IPS DF 19.7 (cell line): Measurements from ENCODE around the gene VPS13D.

Experiments
- DNase-seq: peaks from one replicate; pipeline ENCODE4 v3.0.0-alpha.2; 2013; ENCODE audit warnings: low read depth, low spot score

The VPS13D gene

DNA sequence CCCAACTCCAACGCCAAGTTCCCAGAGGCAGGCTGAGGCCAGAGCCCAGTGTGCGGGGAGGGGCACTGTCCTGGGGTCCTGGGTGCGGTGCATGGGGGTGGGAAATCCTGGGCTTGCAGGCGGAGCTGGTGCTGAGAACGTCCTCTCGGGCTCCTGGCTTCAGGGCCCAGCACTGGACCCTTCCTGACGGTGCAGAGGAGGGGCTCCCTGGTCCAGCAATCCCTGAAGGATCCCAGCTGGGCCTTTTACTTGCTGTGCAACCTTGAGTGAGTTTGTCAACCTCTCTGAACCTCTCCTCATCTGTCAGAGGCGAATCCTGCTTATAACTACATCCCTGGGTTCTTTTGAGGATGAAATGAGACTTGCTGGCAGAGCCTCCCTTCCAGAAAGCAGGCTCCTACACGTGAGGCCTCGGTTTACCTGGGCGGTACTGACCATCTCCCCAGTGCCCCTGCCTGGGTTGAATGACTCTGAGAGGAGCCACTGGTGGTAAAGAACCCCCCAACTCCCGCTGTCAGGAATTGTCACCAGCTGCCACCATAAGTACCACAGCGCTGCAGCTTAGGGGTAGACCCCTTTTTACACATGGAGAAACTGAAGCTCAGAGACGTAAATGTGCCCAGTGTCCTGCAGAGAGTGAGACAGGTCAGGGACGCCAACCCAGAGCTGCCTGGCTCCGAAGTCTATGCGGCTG is 310.9 kb downstream of the VPS13D start:
- no peak for DNase-seq

DNA sequence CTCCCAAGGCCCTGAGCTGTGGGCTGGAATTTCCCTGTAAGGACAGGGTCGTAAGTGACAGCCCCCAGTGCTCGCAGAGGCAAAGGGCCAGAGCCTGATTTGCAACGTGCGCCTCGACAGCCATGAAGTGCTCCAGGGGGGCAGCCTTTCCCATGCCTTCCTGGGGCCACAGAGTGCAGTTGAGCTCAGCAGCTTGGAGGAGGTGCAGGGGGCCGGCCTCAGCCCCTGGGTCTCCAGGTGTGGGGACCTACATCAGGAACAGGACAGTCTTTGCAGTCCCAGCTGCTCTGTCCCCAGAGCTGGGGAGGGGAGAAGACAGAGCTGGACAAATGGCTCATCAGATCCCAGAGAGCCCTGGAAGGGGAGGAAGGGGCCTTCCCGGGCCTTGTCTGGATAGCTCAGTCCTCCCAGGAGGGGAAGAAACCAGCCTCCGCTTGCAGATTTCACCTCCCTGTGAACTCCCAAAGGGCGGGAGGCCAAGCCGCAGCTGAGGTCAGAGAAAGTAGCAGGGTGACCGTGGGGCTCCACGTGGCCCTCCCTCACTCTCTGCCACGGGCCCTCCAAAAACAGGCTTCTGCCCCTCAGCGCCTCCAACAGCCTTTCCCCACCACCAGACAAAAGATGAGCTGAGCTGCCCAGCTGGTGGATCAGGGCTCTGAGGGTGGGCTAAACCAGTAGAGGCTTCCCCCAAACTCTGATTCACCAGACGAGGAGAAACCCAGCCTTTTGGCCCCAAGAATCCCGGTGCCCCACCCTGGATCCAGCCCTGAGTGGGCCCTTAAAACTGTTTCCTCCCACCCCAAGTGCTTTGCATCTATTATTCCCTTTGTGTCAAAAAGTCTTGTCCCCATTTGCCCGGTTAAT is 311.7 kb downstream of the VPS13D start:
- no peak for DNase-seq

- no peak for DNase-seq
These were observed 312.3 kb downstream of the VPS13D start for GRCh38 chr1:12542138-12542465.

DNA sequence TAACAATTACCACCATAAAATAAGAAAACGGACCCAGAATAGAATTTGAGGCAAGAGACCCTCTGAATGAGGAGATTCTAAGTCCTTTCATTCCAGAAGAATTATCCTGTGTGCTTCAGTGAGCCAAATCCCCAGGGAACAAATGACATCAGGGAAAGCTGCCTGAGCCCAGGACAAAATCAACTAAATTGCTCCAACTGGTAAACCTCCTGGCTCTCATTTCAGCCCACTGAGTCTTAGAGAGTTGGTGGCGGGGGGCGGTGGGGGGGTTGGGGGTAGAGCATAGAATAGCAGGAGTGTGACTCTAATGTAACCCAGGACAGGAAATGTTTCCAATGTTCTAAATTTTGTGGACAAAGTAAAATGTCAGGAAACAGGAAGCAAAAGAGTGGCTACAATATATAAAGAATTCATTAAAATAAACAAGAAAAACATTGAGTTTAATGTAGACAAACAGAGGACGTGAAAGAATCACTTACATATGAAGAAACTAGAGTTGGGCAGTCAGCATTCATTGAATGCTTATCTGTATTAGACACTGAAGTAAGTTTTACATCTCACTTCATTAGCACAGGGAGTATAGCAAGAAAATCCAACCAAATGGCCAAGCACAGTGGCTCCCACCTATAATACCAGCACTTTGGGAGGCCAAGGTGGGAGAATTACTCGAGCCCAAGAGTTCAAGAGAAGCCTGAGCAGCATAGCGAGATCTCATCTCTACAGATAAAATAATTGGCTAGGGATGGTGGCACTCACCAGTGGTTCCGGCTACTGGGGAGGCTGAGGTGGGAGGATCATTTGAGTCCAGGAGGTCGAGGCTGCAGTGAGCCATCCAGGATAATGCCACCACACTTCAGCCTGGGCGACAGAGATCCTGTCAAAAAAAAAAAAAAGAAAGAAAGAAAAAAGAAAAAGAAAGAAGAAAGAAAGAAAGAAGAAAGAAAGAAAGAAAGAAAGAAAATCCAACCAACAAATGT is 313.1 kb downstream of the VPS13D start:
- DNase-seq = no peak

GRCh38 chr1:12543740-12544154 is 313.9 kb downstream of the VPS13D start:
- no peak for DNase-seq

- no peak for DNase-seq
These were observed 314.5 kb downstream of the VPS13D start for GRCh38 chr1:12544357-12544756.

- no peak for DNase-seq
These were observed 315.2 kb downstream of the VPS13D start for GRCh38 chr1:12544992-12545391.

GRCh38 chr1:12546771-12547585 is 317.1 kb downstream of the VPS13D start:
- no peak for DNase-seq

DNA sequence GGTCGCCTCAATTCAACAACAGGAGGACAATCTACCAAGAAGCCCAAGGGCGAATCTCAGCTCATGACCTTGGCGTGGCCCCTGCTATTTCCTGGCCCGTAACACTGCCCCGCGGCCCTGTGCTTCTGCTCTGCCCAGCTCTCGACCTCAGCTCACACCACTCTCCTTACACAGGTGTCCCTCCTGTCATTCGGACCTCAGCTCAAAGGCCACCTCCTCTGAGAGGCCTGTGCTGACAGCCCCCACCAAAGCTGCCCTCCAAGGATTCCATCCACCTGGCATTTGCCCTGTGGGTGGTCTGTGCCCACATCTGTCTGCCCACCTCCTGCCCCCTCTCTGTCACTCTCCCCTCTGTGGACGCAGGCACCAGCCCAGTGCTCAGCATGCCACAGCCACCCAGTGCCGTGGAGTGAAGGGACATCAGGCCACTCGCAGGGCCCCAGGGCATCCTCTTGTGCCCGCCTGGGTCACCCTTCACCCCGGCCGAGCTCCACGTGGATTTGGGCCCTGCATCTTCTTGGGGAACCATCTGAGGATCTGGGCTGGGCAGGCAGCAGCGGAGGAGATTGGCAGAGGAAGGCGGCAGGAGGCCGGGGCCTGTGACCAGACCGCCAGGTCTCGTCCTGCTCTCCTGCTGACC is 317.9 kb downstream of the VPS13D start:
- no peak for DNase-seq

- DNase-seq = no peak
These were observed 318.6 kb downstream of the VPS13D start for GRCh38 chr1:12548279-12548972.

GRCh38 chr1:12548973-12549459 is 319.2 kb downstream of the VPS13D start:
- DNase-seq = no peak

DNA sequence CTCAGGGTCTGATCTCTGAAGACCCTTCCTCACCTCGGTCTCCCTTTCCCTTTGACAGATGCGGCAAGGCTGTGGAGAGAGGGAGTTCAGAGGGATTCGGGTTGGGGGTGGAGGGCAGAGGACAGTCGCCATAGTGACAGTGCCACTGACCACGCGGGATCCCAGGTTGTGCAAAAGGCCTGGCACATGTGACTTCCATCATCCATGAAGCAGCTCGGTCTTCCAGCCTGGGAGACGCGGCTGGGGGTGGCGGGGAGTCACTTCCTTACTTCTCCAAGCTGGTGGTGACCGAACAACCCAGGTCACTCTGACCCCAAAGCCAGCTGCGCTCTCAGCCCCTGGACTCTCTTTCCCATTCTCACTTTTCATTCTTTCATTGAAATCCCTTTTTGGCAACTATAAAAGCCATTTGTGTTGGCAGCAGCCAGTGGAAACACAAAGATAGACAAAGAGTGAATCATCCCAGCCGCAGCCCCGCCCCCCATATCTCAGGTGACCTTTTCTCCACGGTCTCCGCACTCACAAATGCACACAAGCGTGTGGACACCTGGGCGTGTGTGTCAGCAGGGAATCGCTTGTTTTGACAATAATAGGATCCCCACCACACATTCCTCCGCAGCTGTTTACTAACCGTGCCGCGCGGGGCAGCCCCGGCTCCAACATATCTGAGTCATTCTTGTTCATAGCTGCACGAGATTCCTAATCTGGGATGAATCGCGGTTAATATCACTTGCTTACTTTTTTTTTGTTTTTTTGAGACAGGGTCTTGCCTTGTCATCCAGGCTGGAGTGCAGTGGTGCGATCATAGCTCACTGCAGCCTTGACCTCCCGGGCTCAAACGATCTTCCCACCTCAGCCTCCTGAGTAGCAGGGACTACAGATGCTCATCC is 319.9 kb downstream of the VPS13D start:
- DNase-seq = no peak

- DNase-seq = no peak
These were observed 321.8 kb downstream of the VPS13D start for GRCh38 chr1:12551584-12551983.

DNA sequence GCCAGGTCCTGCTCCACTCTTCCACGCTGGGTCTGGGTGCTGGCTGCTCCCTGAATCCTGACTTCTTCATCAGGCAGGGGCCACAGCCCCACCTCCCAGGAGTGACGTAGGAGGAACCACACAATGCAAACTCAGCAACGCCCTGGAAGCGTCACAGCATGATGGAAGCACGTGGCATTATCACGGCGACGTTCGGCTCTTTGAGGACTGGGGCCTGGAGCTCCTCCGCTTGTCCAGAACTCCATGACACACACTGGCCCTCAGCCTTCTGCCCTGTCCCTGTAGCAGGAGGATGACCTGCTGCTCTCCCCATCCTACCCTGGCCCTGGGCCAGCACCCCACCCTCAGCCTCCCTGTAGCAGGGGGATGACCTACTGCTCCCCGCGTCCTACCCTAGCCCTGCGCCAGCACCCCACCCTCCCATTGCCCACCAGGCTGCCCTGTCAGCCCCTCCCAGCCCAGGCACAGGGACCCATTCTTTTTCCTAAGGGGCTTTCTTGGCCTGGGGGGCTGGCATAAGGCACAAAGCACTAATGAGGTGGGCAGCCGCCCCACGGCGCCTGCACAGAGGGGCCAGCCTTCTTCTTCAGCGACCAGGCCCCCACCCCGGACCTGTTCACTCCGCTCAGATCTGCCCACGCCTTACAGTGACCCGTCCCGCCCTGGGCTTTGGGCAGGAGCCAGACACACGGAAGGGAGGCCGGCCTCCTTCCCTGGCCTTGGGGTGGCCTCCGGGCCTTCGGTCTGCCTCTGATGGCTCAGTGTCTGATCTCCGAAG is 322.5 kb downstream of the VPS13D start:
- DNase-seq = no peak

DNA sequence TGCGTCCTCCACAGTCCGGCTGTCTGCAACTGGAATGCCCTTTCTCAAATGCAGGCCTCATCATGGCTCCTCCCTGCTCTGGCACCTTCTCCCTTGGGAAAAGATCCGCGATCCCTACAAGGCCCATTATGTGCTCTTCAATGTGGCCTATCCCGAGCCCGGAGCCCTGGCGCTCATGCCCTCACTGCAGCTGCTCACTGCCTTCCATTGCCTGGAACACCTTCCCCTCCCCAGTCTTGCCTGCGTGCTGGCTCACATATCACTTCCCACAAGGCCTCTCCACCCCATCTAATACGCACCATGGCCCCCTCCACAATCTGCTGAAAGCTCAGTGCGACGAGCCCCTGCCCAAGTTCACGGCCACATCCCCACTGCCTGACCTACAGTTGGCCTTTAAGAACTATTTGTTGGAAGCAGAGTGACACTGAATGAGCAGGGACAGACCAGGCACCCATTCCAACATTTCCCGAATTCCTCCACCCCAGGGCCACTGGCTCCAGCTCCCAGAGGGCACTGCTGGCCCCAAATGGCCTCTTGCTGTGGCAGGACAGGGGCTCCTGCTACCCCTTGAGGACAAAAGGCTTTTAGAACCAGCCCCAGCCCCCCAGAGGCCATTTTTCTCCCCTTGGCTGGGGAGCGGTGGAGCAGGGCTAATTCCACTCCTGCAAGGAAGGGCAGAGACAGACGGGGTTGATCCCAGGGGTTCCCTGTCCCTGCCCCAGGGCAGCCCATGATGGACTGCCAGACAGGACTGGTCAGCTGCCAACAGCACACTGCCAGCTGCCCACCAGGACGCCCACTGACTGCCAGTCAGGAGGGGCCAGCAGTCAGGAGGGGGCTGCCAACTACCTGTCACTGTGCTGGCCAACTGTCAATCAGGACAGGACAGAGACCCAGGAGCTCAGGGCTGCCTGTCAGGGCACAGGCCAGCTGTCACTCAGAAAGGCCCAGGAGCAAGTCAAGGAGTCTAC is 323.4 kb downstream of the VPS13D start:
- no peak for DNase-seq

DNA sequence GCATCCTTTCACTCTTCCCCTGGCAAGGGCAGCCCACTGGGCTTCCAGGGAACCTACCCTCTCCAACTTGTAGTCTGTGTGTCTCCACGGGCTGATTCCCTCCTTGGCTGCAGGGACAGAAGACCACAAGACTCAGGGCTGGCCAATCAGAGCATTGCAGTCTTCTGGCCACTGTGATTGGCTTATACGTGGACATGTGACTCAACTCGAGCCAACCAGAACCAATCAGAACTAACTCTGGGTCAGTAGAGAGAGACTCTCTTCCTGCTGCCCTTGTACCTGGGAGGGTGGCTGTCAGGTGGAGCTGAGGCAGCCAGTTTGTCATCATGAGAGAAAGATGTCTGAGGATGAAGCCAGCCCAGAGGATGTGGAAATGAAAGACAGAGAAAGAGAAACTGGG is 324.1 kb downstream of the VPS13D start:
- DNase-seq = no peak
